Anterior cingulate cortex (tissue), 58 donors: ENCODE results near the gene KCNG4.

Source experiments
- DNase-seq, 58 donors: peaks; one replicate each; lab custom pipeline; 2025; lab: John Stamatoyannopoulos, UW

KCNG4 gene

GRCh38 chr16:84267380-84267779 lies 27.6 kb upstream of the KCNG4 start:
- no peak for DNase-seq

GRCh38 chr16:84266451-84266850 lies 26.6 kb upstream of the KCNG4 start:
- DNase-seq = peak in 51 of 58 donors; percentile 3 to 77 (median 39)

- no peak for DNase-seq
Measured at GRCh38 chr16:84262939-84263338, 23.1 kb upstream of the KCNG4 start.

- no peak for DNase-seq
Measured at GRCh38 chr16:84262031-84262430, 22.2 kb upstream of the KCNG4 start.

DNA sequence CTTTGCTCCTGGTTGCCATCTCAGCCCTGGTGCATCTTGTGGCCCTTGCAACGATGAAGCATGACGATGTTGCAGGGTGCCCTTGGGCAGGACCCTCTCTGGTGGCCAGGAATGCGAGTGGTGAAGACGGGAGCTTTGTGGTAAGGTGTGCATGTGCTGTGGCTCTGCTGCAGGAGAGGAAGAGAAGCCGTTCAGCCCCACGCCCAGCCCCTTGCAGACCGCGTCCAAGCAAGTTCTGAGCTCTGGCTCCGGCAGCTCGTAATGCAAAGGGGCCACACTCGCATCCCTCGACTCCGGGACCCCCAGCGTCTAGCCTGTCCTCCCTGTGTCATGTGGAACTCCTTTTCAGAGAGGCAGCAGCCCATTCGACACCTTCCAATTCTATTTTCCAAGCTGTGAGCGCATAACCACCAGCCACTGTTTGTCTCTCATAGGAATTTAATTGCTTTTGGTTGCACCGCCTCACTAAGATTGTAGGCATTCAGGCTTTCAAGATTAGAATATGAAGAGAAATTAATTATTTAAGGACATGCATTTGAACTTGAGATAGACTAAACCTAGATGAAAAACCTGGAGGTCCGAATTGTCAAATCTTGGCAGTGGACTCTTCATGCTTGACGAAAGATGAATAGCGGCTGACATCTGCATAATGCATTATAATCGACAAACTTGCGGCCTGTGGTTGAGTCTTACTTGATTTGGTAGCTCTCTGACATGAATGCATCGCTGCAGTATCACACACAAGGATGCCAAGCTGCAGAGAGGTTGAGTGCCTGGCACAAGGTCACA lies 21.1 kb upstream of the KCNG4 start:
- DNase-seq = no peak

DNA sequence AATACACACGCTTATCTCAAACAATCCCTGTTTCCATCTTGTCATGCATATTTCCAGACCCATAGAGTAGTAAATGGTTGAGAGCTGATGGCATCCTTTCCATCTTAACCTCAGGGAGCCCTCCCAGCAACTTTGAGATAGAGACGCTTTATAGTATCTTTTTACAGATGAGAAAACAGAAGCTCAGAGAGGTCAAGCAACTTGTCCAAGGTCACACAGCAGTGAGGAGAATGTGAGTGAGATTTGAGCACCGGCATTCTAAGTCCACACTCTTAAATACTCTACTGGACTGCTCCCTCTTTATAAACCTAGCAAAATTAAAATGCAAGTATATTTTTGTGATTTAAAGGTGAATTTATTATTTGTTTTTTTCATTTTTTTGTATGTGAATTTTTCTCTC lies 19.9 kb upstream of the KCNG4 start:
- DNase-seq = no peak

DNA sequence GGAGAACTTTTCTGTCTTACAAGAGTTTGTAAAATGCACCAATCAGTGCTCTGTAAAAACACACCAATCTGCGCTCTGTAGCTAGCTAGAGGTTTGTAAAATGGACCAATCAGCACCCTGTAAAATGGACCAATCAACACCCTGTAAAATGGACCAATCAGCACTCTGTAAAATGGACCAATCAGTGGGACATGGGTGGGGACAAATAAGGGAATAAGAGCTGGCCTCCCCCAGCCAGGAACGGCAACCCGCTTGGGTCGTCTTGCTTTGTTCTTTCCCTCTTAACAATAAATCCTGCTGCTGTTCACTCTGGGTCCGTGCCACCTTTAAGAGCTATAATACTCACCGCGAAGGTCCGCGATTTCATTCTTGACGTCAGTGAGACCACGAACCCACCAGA lies 18.5 kb upstream of the KCNG4 start:
- no peak for DNase-seq

- DNase-seq = no peak
Measured at GRCh38 chr16:84255050-84255810, 15.4 kb upstream of the KCNG4 start.

DNA sequence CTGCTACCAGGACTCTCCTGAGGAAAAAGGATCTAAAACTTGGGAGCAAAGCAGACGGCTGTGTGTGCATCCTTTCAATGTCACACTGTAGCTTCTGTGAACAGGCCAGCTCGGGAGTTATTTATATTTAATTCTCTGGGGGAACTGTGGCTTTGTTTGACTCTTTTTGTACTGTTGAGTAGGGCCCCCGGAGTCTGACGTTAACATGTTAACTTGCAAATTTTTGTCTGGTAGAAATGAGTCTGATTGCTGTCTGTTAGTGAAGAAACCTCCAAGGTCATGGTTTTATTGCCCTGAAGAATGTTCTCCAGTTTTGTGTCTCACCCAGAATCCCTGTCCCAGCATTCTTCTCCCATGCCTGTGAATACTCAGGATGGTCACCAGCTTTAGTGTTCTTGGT lies 14.2 kb upstream of the KCNG4 start:
- DNase-seq = no peak

DNA sequence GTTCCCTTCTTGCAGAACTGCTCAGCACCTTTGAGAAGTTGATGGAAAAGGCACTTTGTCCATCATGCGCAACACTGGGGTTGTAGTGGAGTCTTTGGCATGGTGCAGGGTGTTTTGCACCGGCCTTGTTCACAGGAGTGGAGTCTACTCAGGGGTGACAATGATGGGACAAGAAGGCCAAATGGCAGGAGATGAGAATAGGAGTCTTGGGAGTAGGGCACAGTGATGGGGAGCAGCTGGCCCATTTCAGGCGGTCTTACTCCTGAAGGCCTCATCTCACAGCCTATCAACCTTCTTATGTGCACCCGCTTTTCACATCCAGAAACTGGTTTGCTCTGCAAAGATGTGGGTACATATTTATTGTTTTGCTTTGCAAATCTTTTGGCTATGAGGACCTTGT lies 13.4 kb upstream of the KCNG4 start:
- no peak for DNase-seq

DNA sequence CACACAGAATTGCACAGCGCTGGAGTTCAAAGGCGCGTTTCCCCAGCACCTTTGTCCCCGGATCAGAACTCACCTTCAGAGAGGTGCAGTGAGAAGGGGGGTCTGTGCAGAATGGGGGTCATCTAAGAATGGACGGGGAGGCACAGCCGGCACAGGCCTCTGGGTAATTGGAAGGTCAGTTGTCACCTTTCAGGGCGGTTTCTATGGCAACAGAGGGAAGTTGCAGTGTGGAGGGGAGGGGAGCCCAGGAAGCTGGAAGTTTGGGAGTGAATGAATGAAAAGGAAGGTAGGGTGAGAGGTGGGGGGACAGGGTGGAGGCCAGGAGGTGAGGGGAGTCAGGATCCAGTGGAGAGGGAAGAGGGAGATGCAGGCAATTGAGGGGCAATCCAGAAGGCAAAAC lies 12.4 kb upstream of the KCNG4 start:
- DNase-seq = no peak

DNA sequence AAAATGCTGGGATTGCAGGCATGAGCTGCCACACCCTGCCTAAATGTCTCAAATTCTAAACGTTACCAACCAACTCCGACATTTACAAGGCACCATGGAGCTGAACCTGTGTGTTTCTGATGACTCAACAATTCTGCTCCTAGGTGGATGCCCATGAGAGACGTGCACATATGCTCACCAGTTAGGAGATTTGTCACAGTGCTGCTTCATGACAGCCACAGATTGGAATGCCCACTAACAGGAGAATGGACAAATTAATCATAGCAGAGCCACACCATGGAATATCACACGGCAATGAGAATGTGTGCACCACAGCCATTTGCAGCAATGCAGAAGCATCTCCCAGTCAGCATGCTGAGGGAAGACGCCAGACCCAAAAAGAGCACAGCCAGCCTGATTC lies 8.0 kb upstream of the KCNG4 start:
- DNase-seq = no peak

- DNase-seq = no peak
Measured at GRCh38 chr16:84247331-84247730, 7.5 kb upstream of the KCNG4 start.

- DNase-seq = no peak
Measured at GRCh38 chr16:84246679-84247077, 6.9 kb upstream of the KCNG4 start.

- no peak for DNase-seq
Measured at GRCh38 chr16:84245956-84246678, 6.3 kb upstream of the KCNG4 start.

DNA sequence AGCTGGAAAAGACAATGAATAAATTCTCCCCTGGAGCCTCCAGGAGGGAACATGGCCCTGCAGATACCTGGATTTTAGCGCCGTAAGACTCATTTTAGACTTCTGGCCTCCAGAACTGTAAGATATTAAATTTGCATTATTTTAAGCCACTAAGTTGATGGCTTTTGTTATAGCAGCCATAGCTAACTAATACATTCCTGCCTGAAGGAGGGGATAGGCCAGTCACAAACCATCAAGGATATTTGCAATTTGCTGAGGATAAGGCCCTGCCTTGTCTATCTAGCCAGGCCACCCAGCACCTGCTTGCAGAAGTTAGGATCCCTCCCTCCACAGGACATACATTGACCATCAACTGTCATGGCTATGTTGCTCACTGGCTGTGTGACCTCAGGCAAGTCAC lies 4.9 kb upstream of the KCNG4 start:
- no peak for DNase-seq

DNA sequence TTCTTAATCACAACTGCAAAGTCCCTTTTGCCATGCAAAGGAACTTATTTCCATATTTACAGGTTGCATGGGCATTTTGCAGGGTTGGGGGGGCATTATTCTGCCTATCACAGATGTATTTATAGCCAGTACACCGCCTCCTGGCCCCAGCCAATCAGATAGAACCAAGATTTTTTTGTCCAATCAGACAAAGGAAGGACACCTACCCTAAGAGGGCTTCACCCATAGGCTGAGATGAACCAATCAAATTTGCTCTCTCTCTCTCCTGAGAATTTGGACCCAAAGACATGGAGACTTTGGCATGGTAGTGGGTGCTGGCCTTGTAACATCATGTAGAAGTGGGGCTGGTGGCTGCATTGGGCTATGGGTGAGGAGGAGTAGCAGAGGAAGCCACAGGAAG lies 3.9 kb upstream of the KCNG4 start:
- no peak for DNase-seq

GRCh38 chr16:84242839-84243238 lies 3.0 kb upstream of the KCNG4 start:
- no peak for DNase-seq

- DNase-seq = no peak
Measured at GRCh38 chr16:84241778-84242177, 2.0 kb upstream of the KCNG4 start.

DNA sequence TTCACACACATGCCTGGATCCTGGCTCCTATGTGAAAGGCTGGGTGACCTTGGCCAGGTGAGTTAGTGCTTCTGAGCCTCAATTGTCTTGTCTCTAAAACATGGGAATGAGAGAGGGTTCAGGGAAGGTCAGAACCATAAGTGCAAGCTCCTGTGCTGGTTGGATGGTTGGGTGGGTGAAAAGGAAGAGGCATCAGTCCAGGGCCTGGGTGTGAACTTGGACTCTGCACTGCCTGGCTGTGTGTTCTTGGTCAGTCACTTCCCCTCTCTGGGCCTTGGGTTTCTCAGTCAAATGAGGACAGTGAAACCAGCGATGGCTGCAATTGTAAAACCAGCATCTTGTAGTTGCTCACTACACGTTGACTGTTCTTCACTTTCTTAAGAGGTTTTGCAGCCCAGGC lies 643 bp upstream of the KCNG4 start:
- DNase-seq = no peak

DNA sequence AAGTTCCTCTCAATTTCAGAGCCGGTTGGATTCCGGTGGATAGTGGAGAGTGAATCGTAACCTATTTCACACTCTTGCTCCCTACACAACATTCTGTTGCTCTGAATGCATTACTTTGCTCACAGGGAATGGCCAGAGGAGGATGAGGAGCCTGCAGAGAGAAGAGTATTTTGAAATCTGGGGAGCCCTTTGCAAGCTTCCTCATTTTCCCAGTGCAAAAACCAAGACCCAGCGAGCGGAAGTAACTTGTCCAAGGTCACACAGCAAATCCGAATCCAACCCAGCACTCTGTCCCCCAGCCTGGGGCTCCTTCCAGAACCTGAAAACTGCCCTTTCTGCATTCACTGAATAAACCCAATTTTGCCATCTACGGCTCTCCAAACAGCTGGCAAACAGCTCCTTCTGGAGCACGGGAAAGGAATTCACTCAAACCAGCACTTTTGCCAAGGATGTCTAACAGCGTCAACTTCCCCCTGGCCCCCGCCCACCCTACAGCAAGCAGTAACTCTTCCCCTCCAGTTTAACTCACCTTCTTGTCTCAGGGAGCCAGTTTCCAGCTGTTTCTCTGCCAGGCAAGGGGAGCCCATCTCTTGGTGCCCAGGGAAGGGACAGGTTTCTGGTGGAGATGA lies 557 bp downstream of the KCNG4 start:
- no peak for DNase-seq
